Neural progenitor cell (in vitro differentiated cells): ENCODE results near the gene NASP.

ENCODE experiments used
- EZH2phosphoT487 ChIP-seq: fragments of 200-600 bp; sonication (generic); IDR thresholded peaks from 2 replicates; pipeline ENCODE4 v1.6.1; 2017; ENCODE audit warnings: antibody characterized with exemption
- TF ChIP-seq, protein P1 (sequence below): fragments of 200-600 bp; sonication (generic); IDR thresholded peaks from 2 replicates; pipeline ENCODE4 v1.5.1; 2017; ENCODE audit warnings: antibody characterized with exemption, mild to moderate bottlenecking

DNA sequence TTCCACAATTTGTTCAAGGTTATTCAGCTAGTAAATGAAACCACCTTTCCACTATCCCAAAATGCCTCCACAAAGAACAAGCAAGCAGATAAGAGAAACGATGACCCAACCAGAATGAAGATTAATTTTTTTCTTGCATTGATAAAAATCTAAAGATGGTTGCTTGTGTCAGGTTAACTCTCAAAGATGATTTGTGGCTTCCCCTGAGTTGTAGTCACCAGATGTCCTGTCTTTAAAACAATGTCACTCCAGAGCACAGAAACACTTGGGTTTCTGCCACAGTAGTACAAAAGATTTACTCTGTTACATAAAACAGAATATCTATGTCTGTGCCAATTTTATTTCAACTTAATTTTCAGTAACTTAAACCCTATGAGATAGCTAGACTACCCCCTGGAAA lies 51.4 kb downstream of the NASP start:
- TF ChIP-seq, protein P1, sequence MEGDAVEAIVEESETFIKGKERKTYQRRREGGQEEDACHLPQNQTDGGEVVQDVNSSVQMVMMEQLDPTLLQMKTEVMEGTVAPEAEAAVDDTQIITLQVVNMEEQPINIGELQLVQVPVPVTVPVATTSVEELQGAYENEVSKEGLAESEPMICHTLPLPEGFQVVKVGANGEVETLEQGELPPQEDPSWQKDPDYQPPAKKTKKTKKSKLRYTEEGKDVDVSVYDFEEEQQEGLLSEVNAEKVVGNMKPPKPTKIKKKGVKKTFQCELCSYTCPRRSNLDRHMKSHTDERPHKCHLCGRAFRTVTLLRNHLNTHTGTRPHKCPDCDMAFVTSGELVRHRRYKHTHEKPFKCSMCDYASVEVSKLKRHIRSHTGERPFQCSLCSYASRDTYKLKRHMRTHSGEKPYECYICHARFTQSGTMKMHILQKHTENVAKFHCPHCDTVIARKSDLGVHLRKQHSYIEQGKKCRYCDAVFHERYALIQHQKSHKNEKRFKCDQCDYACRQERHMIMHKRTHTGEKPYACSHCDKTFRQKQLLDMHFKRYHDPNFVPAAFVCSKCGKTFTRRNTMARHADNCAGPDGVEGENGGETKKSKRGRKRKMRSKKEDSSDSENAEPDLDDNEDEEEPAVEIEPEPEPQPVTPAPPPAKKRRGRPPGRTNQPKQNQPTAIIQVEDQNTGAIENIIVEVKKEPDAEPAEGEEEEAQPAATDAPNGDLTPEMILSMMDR, result no peak
- TF ChIP-seq EZH2phosphoT487, result no peak
